HG03135 (cell line): ENCODE results near the gene AUTS2.

Source experiments
- ATAC-seq: cut with Tn5 transposase; IDR thresholded peaks from one replicate; pipeline ENCODE4 v1.9.1; 2021; ENCODE audit warnings: mild to moderate bottlenecking, moderate library complexity; ENCODE audit not compliant: unreplicated experiment

The AUTS2 gene

GRCh38 chr7:70208236-70209063 lies 610.2 kb downstream of the AUTS2 start:
- no peak for ATAC-seq

- no peak for ATAC-seq
Measured at GRCh38 chr7:70210200-70210935, 612.1 kb downstream of the AUTS2 start.

- ATAC-seq = no peak
Measured at GRCh38 chr7:70210936-70211310, 612.6 kb downstream of the AUTS2 start.

- no peak for ATAC-seq
Measured at GRCh38 chr7:70212281-70212680, 614.0 kb downstream of the AUTS2 start.

- no peak for ATAC-seq
Measured at GRCh38 chr7:70214071-70214470, 615.8 kb downstream of the AUTS2 start.

GRCh38 chr7:70215491-70215890 lies 617.2 kb downstream of the AUTS2 start:
- ATAC-seq = no peak

- ATAC-seq = no peak
Measured at GRCh38 chr7:70217571-70217970, 619.3 kb downstream of the AUTS2 start.

GRCh38 chr7:70218006-70218405 lies 619.7 kb downstream of the AUTS2 start:
- ATAC-seq = no peak

GRCh38 chr7:70219061-70219460 lies 620.8 kb downstream of the AUTS2 start:
- ATAC-seq = no peak

- no peak for ATAC-seq
Measured at GRCh38 chr7:70229242-70229641, 631.0 kb downstream of the AUTS2 start.

GRCh38 chr7:70230761-70231160 lies 632.5 kb downstream of the AUTS2 start:
- no peak for ATAC-seq

- ATAC-seq = no peak
Measured at GRCh38 chr7:70233776-70234175, 635.5 kb downstream of the AUTS2 start.

GRCh38 chr7:70237256-70237655 lies 639.0 kb downstream of the AUTS2 start:
- no peak for ATAC-seq

- ATAC-seq = peak; percentile 100
Measured at GRCh38 chr7:70237831-70238575, 639.7 kb downstream of the AUTS2 start.

- no peak for ATAC-seq
Measured at GRCh38 chr7:70239918-70240317, 641.6 kb downstream of the AUTS2 start.

GRCh38 chr7:70240873-70241272 lies 642.6 kb downstream of the AUTS2 start:
- ATAC-seq = no peak

GRCh38 chr7:70241536-70242175 lies 643.4 kb downstream of the AUTS2 start:
- no peak for ATAC-seq

GRCh38 chr7:70242826-70243225 lies 644.6 kb downstream of the AUTS2 start:
- no peak for ATAC-seq

- ATAC-seq = no peak
Measured at GRCh38 chr7:70243443-70243842, 645.2 kb downstream of the AUTS2 start.

GRCh38 chr7:70257921-70258320 lies 659.6 kb downstream of the AUTS2 start:
- ATAC-seq = no peak

- ATAC-seq = no peak
Measured at GRCh38 chr7:70259502-70259901, 661.2 kb downstream of the AUTS2 start.
